Right hindlimb (tissue), 1 donor: ENCODE data around the gene SMARCE1.

Experiments
- DNase-seq: peaks from one replicate; pipeline ENCODE4 v3.0.0-alpha.2; 2018

The SMARCE1 gene

GRCh38 chr17:40577611-40578065, 70.0 kb downstream of the SMARCE1 start:
- DNase-seq: no peak

- no peak for DNase-seq
Observed at GRCh38 chr17:40576113-40576740, 71.4 kb downstream of the SMARCE1 start.
